GM18870 (cell line): ENCODE measurements around the gene C1QTNF1.

ENCODE experiments used
- ATAC-seq: cut with Tn5 transposase; IDR thresholded peaks from one replicate; pipeline ENCODE4 v1.9.1; 2021; ENCODE audit warnings: moderate library complexity; ENCODE audit not compliant: unreplicated experiment

Gene C1QTNF1

GRCh38 chr17:79023886-79024771, at the start of gene C1QTNF1:
Gene C1QTNF1, plus strand, starts transcription at chr17:79024169. Its CDS starts 19,800 bp downstream, at chr17:79043969.
- ATAC-seq, result no peak

GRCh38 chr17:78974635-78975591, 49.1 kb upstream of the C1QTNF1 start:
- no peak for ATAC-seq

- ATAC-seq, result no peak
These were observed 46.9 kb upstream of the C1QTNF1 start for GRCh38 chr17:78976907-78977680.

GRCh38 chr17:78977681-78977943, 46.4 kb upstream of the C1QTNF1 start:
- ATAC-seq, result no peak

- no peak for ATAC-seq
These were observed 45.7 kb upstream of the C1QTNF1 start for GRCh38 chr17:78977997-78978973.

GRCh38 chr17:78979780-78980623, 44.0 kb upstream of the C1QTNF1 start, which contains the start of gene LGALS3BP:
Gene LGALS3BP, minus strand, starts transcription at chr17:78979923. Its CDS starts 2,732 bp downstream, at chr17:78977191.
- ATAC-seq, result no peak

GRCh38 chr17:78980624-78980972, 43.4 kb upstream of the C1QTNF1 start:
- no peak for ATAC-seq

GRCh38 chr17:78981010-78981888, 42.7 kb upstream of the C1QTNF1 start:
- no peak for ATAC-seq

GRCh38 chr17:78985395-78985794, 38.6 kb upstream of the C1QTNF1 start:
- ATAC-seq, result no peak

- ATAC-seq, result no peak
These were observed 37.8 kb upstream of the C1QTNF1 start for GRCh38 chr17:78986048-78986648.

GRCh38 chr17:78986649-78987328, 37.2 kb upstream of the C1QTNF1 start:
- ATAC-seq, result no peak

GRCh38 chr17:78988152-78988551, 35.8 kb upstream of the C1QTNF1 start:
- ATAC-seq, result no peak

- no peak for ATAC-seq
These were observed 33.5 kb upstream of the C1QTNF1 start for GRCh38 chr17:78990349-78991016.

- no peak for ATAC-seq
These were observed 32.8 kb upstream of the C1QTNF1 start for GRCh38 chr17:78991017-78991738.

- no peak for ATAC-seq
These were observed 31.9 kb upstream of the C1QTNF1 start for GRCh38 chr17:78991906-78992532.
